WERI-Rb-1 (cell line): ENCODE results near the gene PTPMT1.
"Not testable (repeated sequence)": the region's sequence is repeated elsewhere in the genome, so short reads cannot be mapped to it uniquely, and the experiment has no call there.

ENCODE experiments used
- DNase-seq: peaks from one replicate; pipeline ENCODE4 v3.0.0-alpha.2; 2020
- H3K27ac ChIP-seq: fragments of 250-450 bp; sonication (Bioruptor Pico); 2 replicates; pipeline ENCODE4 v1.5.1; 2020; ENCODE audit warnings: mild to moderate bottlenecking, moderate library complexity
- H3K27me3 ChIP-seq: fragments of 250-450 bp; sonication (Bioruptor Pico); 2 replicates; pipeline ENCODE4 v1.5.1; 2021; ENCODE audit warnings: mild to moderate bottlenecking, low read depth, moderate library complexity; ENCODE audit not compliant: insufficient read depth, severe bottlenecking
- H3K36me3 ChIP-seq: fragments of 250-450 bp; sonication (Bioruptor Pico); 2 replicates; pipeline ENCODE4 v1.5.1; 2020; ENCODE audit warnings: mild to moderate bottlenecking, moderate library complexity
- H3K4me3 ChIP-seq: 2 replicates; pipeline ENCODE4 v1.5.1; 2011; ENCODE audit warnings: low read depth, mild to moderate bottlenecking, control low read depth, low read length
- H3K9me3 ChIP-seq: fragments of 250-450 bp; sonication (Bioruptor Pico); 2 replicates; pipeline ENCODE4 v1.5.1; 2021; ENCODE audit warnings: mild to moderate bottlenecking, moderate library complexity; ENCODE audit not compliant: severe bottlenecking
- TF ChIP-seq, protein P1 (sequence below): IDR thresholded peaks from 2 replicates; pipeline ENCODE4 v1.5.1; 2011; ENCODE audit warnings: low read depth, mild to moderate bottlenecking, control low read depth, inconsistent platforms, low read length

PTPMT1 gene

DNA sequence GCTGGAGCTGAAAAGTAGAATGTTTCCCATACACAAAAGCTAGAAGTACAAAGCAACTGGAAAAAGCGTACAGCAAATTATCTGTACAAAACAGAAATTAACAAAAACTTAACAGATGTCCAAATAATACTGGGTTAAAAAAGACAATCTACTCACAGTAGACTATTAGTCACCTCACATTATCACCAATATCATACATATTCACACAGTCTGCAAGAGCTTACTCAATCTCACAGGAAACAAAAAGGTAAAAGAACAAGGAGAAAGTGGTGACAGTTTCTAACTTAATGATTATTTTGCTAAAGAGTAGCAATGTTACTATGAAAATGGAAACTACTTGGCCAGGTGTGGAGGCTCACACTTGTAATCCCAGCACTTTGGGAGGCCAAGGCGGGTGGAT lies 24.3 kb upstream of the PTPMT1 start:
- Histone ChIP-seq H3K27me3 (no peaks in the 10 kb centered on the region), H3K27ac (no peak overlapping the region), H3K4me3 (no peak overlapping the region), H3K9me3 (no peaks in the 10 kb centered on the region), H3K36me3 (peaks cover 27% of the 10 kb centered on the region)
- DNase-seq: no peak
- TF ChIP-seq, protein P1, sequence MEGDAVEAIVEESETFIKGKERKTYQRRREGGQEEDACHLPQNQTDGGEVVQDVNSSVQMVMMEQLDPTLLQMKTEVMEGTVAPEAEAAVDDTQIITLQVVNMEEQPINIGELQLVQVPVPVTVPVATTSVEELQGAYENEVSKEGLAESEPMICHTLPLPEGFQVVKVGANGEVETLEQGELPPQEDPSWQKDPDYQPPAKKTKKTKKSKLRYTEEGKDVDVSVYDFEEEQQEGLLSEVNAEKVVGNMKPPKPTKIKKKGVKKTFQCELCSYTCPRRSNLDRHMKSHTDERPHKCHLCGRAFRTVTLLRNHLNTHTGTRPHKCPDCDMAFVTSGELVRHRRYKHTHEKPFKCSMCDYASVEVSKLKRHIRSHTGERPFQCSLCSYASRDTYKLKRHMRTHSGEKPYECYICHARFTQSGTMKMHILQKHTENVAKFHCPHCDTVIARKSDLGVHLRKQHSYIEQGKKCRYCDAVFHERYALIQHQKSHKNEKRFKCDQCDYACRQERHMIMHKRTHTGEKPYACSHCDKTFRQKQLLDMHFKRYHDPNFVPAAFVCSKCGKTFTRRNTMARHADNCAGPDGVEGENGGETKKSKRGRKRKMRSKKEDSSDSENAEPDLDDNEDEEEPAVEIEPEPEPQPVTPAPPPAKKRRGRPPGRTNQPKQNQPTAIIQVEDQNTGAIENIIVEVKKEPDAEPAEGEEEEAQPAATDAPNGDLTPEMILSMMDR: no peak

DNA sequence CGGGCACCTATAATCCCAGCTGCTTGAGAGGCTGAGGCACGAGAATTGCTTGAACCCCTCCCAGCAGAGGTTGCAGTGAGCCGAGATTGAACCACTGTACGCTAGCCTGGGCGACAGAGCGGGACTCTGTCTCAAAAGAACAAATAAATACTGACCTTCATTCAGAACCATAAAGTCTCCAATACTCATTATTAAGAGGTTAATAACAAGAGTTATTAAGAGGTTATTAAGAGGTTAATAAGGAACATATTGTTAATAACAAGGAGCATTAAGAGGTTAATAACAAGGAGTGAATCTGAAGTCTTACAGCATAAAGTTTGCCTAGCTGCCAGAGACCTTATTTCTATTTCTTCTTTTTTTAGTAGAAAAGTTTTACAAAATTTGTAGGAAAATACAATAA lies 20.1 kb upstream of the PTPMT1 start:
- TF ChIP-seq, protein P1: no peak
- peaks cover 29% of the 10 kb centered on the region for H3K36me3 ChIP-seq
- no peak for DNase-seq

DNA sequence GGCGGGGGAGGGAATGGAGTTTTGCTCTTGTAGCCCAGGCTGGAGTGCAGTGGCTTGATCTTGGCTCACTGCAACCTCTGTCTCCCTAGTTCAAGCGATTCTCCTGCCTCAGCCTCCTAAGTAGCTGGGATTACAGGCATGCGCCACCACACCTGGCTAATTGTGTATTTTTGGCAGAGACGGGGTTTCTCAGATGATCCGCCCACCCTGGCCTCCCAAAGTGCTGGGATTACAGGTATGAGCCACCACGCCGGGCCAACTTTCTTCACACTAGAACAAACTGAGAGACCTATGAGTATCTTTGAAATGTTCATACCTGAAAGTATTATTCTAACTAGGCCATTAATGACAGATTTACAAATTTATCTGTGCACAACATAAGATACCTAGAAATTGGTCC lies 19.1 kb upstream of the PTPMT1 start:
- peaks cover 30% of the 10 kb centered on the region for H3K36me3 ChIP-seq
- not testable (repeated sequence) for H3K27me3 ChIP-seq, H3K4me3 ChIP-seq, H3K9me3 ChIP-seq, H3K27ac ChIP-seq, DNase-seq

More for the DNA sequence above, 20.1 kb upstream of the PTPMT1 start:
- H3K9me3 ChIP-seq: no peaks in the 10 kb centered on the region
- H3K4me3 ChIP-seq: no peak overlapping the region
- H3K27ac ChIP-seq: no peak overlapping the region
- no peaks in the 10 kb centered on the region for H3K27me3 ChIP-seq

DNA sequence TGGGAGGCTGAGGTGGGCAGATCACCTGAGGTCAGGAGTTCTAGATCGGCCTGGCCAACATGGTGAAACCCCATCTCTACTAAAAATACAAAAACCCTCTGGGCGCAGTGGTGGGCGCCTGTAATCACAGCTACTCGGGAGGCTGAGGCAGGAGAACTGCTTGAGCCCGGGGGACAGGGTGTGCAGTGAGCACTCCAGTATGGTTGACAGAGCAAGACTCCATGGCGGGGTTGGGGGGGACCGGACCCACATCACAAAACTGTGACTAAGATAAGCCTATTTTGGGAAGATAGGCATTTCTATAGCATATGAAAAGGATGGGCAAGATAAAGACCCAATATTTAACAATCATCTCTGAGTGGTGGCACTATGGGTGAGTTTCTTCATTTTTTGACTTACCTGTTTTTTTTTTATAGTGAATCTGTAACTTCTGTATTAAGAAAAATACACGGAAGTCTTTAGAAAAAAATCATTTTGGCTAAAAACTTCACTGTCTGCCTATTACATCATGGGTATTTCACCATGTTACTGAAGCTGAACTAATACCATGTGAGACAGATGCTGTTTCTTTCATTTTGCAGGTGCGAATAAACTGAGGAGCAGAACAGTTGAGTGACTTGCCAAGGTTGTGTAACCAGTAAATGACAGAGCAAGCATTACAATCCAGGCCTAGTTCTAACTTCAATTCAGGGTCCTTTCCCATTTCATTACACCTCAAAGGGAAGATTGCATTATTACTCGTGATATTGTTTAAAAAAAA lies 14.9 kb upstream of the PTPMT1 start:
- H3K36me3 ChIP-seq: peaks cover 29% of the 10 kb centered on the region
- H3K27ac ChIP-seq: no peak overlapping the region
- no peak for DNase-seq
- H3K4me3 ChIP-seq: no peak overlapping the region
- H3K9me3 ChIP-seq: no peaks in the 10 kb centered on the region
- TF ChIP-seq, protein P1: no peak
- no peaks in the 10 kb centered on the region for H3K27me3 ChIP-seq

DNA sequence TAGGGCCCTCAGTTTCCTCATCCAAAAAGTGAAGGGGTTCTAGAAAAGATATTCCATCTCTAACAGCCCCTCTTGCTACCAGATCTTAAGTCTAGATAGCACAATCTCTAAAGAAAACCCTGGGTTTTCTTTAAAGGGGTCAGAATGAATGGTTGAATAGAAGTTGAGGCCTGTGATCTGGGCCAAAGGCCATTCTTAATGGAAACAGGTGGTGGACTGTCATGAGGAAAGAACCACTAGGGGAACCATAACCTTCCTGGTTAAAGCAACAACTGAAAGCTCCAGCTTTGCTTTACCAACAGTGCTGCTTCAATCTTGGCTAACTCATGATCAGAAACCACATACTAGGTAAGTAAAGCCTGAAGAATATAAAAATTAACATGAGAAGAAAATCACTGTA lies 14.3 kb upstream of the PTPMT1 start:
- Histone ChIP-seq H3K4me3 (no peak overlapping the region), H3K36me3 (peaks cover 29% of the 10 kb centered on the region), H3K9me3 (no peaks in the 10 kb centered on the region), H3K27ac (no peak overlapping the region), H3K27me3 (no peaks in the 10 kb centered on the region)
- DNase-seq: no peak
- TF ChIP-seq, protein P1: peak; percentile 52

DNA sequence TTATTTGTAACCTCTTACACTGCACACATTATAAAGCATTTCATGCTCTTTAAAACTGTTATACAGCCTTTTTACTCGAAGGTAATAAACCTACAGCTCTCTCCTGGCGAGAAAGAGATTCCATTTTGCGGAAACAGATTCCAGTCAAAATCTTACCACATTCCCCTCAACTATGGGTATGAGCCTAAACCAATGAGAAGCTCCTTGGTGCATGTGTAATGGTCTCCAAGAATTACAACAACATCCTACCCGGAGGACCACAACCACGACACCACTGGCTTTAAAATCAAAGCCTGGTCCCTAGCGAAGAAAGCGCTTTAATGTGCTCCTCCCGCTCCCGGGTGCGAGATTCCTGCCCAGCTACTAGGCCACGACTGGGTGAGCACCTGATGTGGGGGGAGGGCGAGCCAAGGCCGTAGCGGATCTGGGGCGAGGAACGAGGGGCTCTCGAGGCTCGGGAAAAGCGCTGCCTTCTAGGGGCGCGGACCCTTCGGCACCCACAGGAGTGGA lies 13.3 kb upstream of the PTPMT1 start:
- Histone ChIP-seq H3K4me3 (peak overlapping the region; percentile 98), H3K9me3 (no peaks in the 10 kb centered on the region), H3K27ac (peak overlapping the region; percentile 86), H3K27me3 (no peaks in the 10 kb centered on the region), H3K36me3 (peaks cover 24% of the 10 kb centered on the region)
- TF ChIP-seq, protein P1: no peak
- DNase-seq: peak; percentile 48
